ENCODE data around the gene AMIGO3. TPM values are rescaled to one million over a fixed set of nuclear protein-coding genes. Genes with fewer than 3 reads are reported as not detected.

The AMIGO3 gene
- total RNA-seq, 2 experiments from 2014 or later, result 0.23 to 0.28 TPM

- Mint-ChIP-seq H3K4me1 (peaks cover 49% of the 10 kb centered on the region), H3K4me3 (peak overlapping the region; percentile 91), H3K36me3 (ENCODE audit: low read depth) (peaks cover 37% of the 10 kb centered on the region), H3K27me3 (no peaks in the 10 kb centered on the region), H3K9me3 (no peaks in the 10 kb centered on the region), H3K27ac (peak overlapping the region; percentile 97)
- ChIA-PET CTCF (interaction anchor here (0.6 to 2.4 kb wide), 2 partner anchors 183 to 583 kb away, joined by 4 to 12 read pairs; no protein-coding TSS in a partner anchor), POLR2A (interaction anchor here (0.6 to 2.2 kb wide), 10 partner anchors 10 to 183 kb away, joined by 3 to 11 read pairs (median 5); partner anchors contain the start of genes INKA1 and IP6K1)
- DNase-seq, result no peak
These were observed 3.4 kb upstream of the AMIGO3 start for GRCh38 chr3:49722896-49723295.

- Mint-ChIP-seq H3K27me3 (no peaks in the 10 kb centered on the region), H3K4me3 (peak overlapping the region; percentile 91), H3K4me1 (peaks cover 53% of the 10 kb centered on the region), H3K36me3 (ENCODE audit: low read depth) (peaks cover 36% of the 10 kb centered on the region), H3K27ac (peak overlapping the region; percentile 97), H3K9me3 (no peaks in the 10 kb centered on the region)
- CTCF ChIA-PET, result no interaction called here
- POLR2A ChIA-PET, result interaction anchor here (1.2 to 1.5 kb wide), 3 partner anchors 10 to 82 kb away, joined by 5 to 11 read pairs (median 6); partner anchors contain the start of genes INKA1 and IP6K1
- DNase-seq, result peak; percentile 15
These were observed 2.7 kb upstream of the AMIGO3 start for GRCh38 chr3:49721896-49722781.

- CTCF ChIA-PET, result no interaction called here
These were observed 2.1 kb upstream of the AMIGO3 start for GRCh38 chr3:49721596-49721895.

GRCh38 chr3:49720855-49721595 lies 1.5 kb upstream of the AMIGO3 start:
- Mint-ChIP-seq H3K27ac (peak overlapping the region; percentile 45), H3K9me3 (no peaks in the 10 kb centered on the region), H3K36me3 (ENCODE audit: low read depth) (peaks cover 36% of the 10 kb centered on the region), H3K27me3 (no peaks in the 10 kb centered on the region), H3K4me3 (no peak overlapping the region), H3K4me1 (peaks cover 53% of the 10 kb centered on the region)
- ChIA-PET POLR2A (interaction anchor here (1.2 to 1.8 kb wide), 3 partner anchors 9 to 118 kb away, joined by 3 to 4 read pairs (median 4); partner anchors contain the start of gene IP6K1), CTCF (no interaction called here)
- peak; percentile 15 for DNase-seq

More at GRCh38 chr3:49721596-49721895, 2.1 kb upstream of the AMIGO3 start:
- Mint-ChIP-seq H3K27ac (no peak overlapping the region), H3K36me3 (ENCODE audit: low read depth) (peaks cover 36% of the 10 kb centered on the region), H3K9me3 (no peaks in the 10 kb centered on the region), H3K27me3 (no peaks in the 10 kb centered on the region), H3K4me1 (peaks cover 53% of the 10 kb centered on the region), H3K4me3 (peak overlapping the region; percentile 91)
- POLR2A ChIA-PET, result interaction anchor here (1.2 kb wide), 1 partner anchor 9 kb away, joined by 4 read pairs; no protein-coding TSS in a partner anchor
- no peak for DNase-seq

GRCh38 chr3:49718858-49719213 lies 648 bp downstream of the AMIGO3 start:
- Mint-ChIP-seq H3K27ac (no peak overlapping the region), H3K9me3 (no peaks in the 10 kb centered on the region), H3K4me3 (peak overlapping the region; percentile 77), H3K36me3 (ENCODE audit: low read depth) (peaks cover 39% of the 10 kb centered on the region), H3K4me1 (peaks cover 44% of the 10 kb centered on the region), H3K27me3 (no peaks in the 10 kb centered on the region)
- POLR2A ChIA-PET, result interaction anchor here (0.9 to 2.2 kb wide), 4 partner anchors 18 to 370 kb away, joined by 3 to 6 read pairs (median 4); partner anchors contain the start of genes INKA1 and RBM5
- DNase-seq, result no peak
- CTCF ChIA-PET, result interaction anchor here (0.7 to 2.4 kb wide), 6 partner anchors 10 to 218 kb away, joined by 3 to 8 read pairs (median 4); partner anchors contain the start of gene INKA1

GRCh38 chr3:49717959-49718857 lies 1.3 kb downstream of the AMIGO3 start:
- no peak overlapping the region for H3K27ac Mint-ChIP-seq
- DNase-seq, result no peak
- ChIA-PET POLR2A (interaction anchor here (1.1 to 2.2 kb wide), 2 partner anchors 17 to 69 kb away, joined by 3 to 6 read pairs; no protein-coding TSS in a partner anchor), CTCF (interaction anchor here (0.7 to 2.4 kb wide), 3 partner anchors 85 to 178 kb away, joined by 3 to 8 read pairs (median 7); partner anchors contain the start of gene INKA1)
- H3K4me3 Mint-ChIP-seq, result peak overlapping the region; percentile 77
- peaks cover 37% of the 10 kb centered on the region for H3K36me3 Mint-ChIP-seq (ENCODE audit: low read depth)
- H3K9me3 Mint-ChIP-seq, result no peaks in the 10 kb centered on the region
- no peaks in the 10 kb centered on the region for H3K27me3 Mint-ChIP-seq
- peaks cover 43% of the 10 kb centered on the region for H3K4me1 Mint-ChIP-seq

GRCh38 chr3:49717211-49717958 lies 2.1 kb downstream of the AMIGO3 start:
- no peaks in the 10 kb centered on the region for H3K9me3 Mint-ChIP-seq
- H3K4me3 Mint-ChIP-seq, result no peak overlapping the region
- H3K27me3 Mint-ChIP-seq, result no peaks in the 10 kb centered on the region
- H3K36me3 Mint-ChIP-seq (ENCODE audit: low read depth), result peaks cover 31% of the 10 kb centered on the region
- POLR2A ChIA-PET, result interaction anchor here (1.3 to 2.2 kb wide), 2 partner anchors 9 to 17 kb away, joined by 5 to 6 read pairs; no protein-coding TSS in a partner anchor
- no peak overlapping the region for H3K27ac Mint-ChIP-seq
- CTCF ChIA-PET, result no interaction called here
- peaks cover 43% of the 10 kb centered on the region for H3K4me1 Mint-ChIP-seq
- no peak for DNase-seq

GRCh38 chr3:49716691-49717210 lies 2.7 kb downstream of the AMIGO3 start:
- H3K4me1 Mint-ChIP-seq, result peaks cover 43% of the 10 kb centered on the region
- no peak for DNase-seq
- no peaks in the 10 kb centered on the region for H3K27me3 Mint-ChIP-seq
- POLR2A ChIA-PET, result interaction anchor here (1.3 kb wide), 1 partner anchor 9 kb away, joined by 5 read pairs; no protein-coding TSS in a partner anchor
- H3K9me3 Mint-ChIP-seq, result no peaks in the 10 kb centered on the region
- H3K27ac Mint-ChIP-seq, result no peak overlapping the region
- CTCF ChIA-PET, result no interaction called here
- H3K4me3 Mint-ChIP-seq, result no peak overlapping the region
- H3K36me3 Mint-ChIP-seq (ENCODE audit: low read depth), result peaks cover 29% of the 10 kb centered on the region

- CTCF ChIA-PET, result no interaction called here
- no peak for DNase-seq
- Mint-ChIP-seq H3K9me3 (no peaks in the 10 kb centered on the region), H3K27me3 (no peaks in the 10 kb centered on the region), H3K4me3 (no peak overlapping the region), H3K4me1 (peaks cover 46% of the 10 kb centered on the region), H3K36me3 (ENCODE audit: low read depth) (peaks cover 25% of the 10 kb centered on the region), H3K27ac (no peak overlapping the region)
- POLR2A ChIA-PET, result no interaction called here
These were observed 3.3 kb downstream of the AMIGO3 start for GRCh38 chr3:49716169-49716568.

GRCh38 chr3:49715611-49716121 lies 3.8 kb downstream of the AMIGO3 start:
- POLR2A ChIA-PET, result no interaction called here
- H3K27me3 Mint-ChIP-seq, result no peaks in the 10 kb centered on the region
- no peaks in the 10 kb centered on the region for H3K9me3 Mint-ChIP-seq
- DNase-seq, result no peak
- peaks cover 42% of the 10 kb centered on the region for H3K4me1 Mint-ChIP-seq
- no peak overlapping the region for H3K27ac Mint-ChIP-seq
- CTCF ChIA-PET, result no interaction called here
- H3K36me3 Mint-ChIP-seq (ENCODE audit: low read depth), result peaks cover 20% of the 10 kb centered on the region
- H3K4me3 Mint-ChIP-seq, result no peak overlapping the region

- ChIA-PET CTCF (no interaction called here), POLR2A (no interaction called here)
- H3K9me3 Mint-ChIP-seq, result no peaks in the 10 kb centered on the region
- peaks cover 37% of the 10 kb centered on the region for H3K4me1 Mint-ChIP-seq
- no peaks in the 10 kb centered on the region for H3K27me3 Mint-ChIP-seq
- H3K36me3 Mint-ChIP-seq (ENCODE audit: low read depth), result peaks cover 13% of the 10 kb centered on the region
- H3K27ac Mint-ChIP-seq, result no peak overlapping the region
- no peak for DNase-seq
- no peak overlapping the region for H3K4me3 Mint-ChIP-seq
These were observed 4.5 kb downstream of the AMIGO3 start for GRCh38 chr3:49714728-49715550.

Data from activated CD4-positive, alpha-beta memory T cell treated with anti-CD3 and anti-CD28 coated beads, Interleukin-2, amount 10 ng/mL, durations not matched to agents 7 days and 5 days (primary cell).